HepG2 (cell line): ENCODE measurements around the gene EPB41L1. TPM values are rescaled to one million over a fixed set of nuclear protein-coding genes. Genes with fewer than 3 reads are reported as not detected.

Experiments used
- NFE2L2 ChIP-seq: fragments of 150-350 bp; IDR thresholded peaks from 2 replicates; pipeline ENCODE4 v1.6.1; 2014; ENCODE audit warnings: low read length
- NR2F2 ChIP-seq: IDR thresholded peaks from 2 replicates; pipeline ENCODE4 v1.6.1; 2012; ENCODE audit warnings: low read depth, inconsistent platforms, borderline replicate concordance
- PPARG ChIP-seq: conservative IDR thresholded peaks from 2 replicates; pipeline ENCODE4 v1.6.1; 2016; ENCODE audit warnings: missing biosample characterization, missing genetic modification reagents
- RBM22 ChIP-seq: fragments of 200-400 bp; formaldehyde crosslinking; optimal IDR thresholded peaks from 2 replicates; pipeline ENCODE3; 2017; ENCODE audit warnings: mild to moderate bottlenecking, low read length, moderate library complexity
- SMAD9 ChIP-seq: sonication (generic); formaldehyde crosslinking; IDR thresholded peaks from 2 replicates; pipeline ENCODE4 v1.5.1; 2020; ENCODE audit warnings: mild to moderate bottlenecking, missing genetic modification reagents
- SYNCRIP ChIP-seq: fragments of 200-400 bp; formaldehyde crosslinking; IDR thresholded peaks from 2 replicates; pipeline ENCODE4 v1.6.1; 2018; ENCODE audit warnings: mild to moderate bottlenecking, low read depth, low read length; ENCODE audit not compliant: insufficient read depth
- TCF7 ChIP-seq: sonication (generic); IDR thresholded peaks from 2 replicates; pipeline ENCODE4 v1.6.1; 2016; ENCODE audit warnings: antibody characterized with exemption, low read depth
- ZMYM2 ChIP-seq: sonication (generic); formaldehyde crosslinking; IDR thresholded peaks from 2 replicates; pipeline ENCODE4 v1.8.0; 2022; ENCODE audit warnings: mild to moderate bottlenecking, missing genetic modification reagents
- ZNF232 ChIP-seq: sonication (generic); formaldehyde crosslinking; IDR thresholded peaks from 2 replicates; pipeline ENCODE4 v1.4.0; 2020; ENCODE audit warnings: missing genetic modification reagents, borderline replicate concordance
- polyA plus RNA-seq, 8 experiments: library from polyadenylated mRNA; depleted of rRNA in 3 of 8; stranded (reverse) in 7 of 8; unstranded in 1 of 8; fragments of >200 nt; fragmentation: Illumina TruSeq in 4 of 8; extraction: Trizol in 4 of 8; gene quantifications; 2 replicates each; pipeline versions ENCODE4 v1.2.1 to v1.2.3, GENCODE V29; 2011 to 2016; ENCODE audit warnings: low read depth in 4 of 8, missing spikeins in 1 of 8, mixed read lengths in 1 of 8; ENCODE audit not compliant: insufficient read depth in 1 of 8
- total RNA-seq, 5 experiments: library from RNA; depleted of rRNA; stranded (reverse); fragments of >200 nt; fragmentation: Illumina TruSeq; extraction: Trizol; gene quantifications; 2 replicates each; pipeline ENCODE4 v1.2.3, GENCODE V29; 2016; ENCODE audit warnings: low read depth in 1 of 5
- TF ChIP-seq, protein P1 (sequence below): sonication (generic); formaldehyde crosslinking; IDR thresholded peaks from 2 replicates; pipeline ENCODE4 v1.4.0; 2020; ENCODE audit warnings: mild to moderate bottlenecking, missing genetic modification reagents
- TF ChIP-seq, protein P2 (sequence below): sonication (generic); formaldehyde crosslinking; IDR thresholded peaks from 2 replicates; pipeline ENCODE4 v1.5.0; 2020; ENCODE audit warnings: mild to moderate bottlenecking, missing genetic modification reagents, borderline replicate concordance
- TF ChIP-seq, protein P3 (sequence below): sonication (generic); formaldehyde crosslinking; IDR thresholded peaks from 2 replicates; pipeline ENCODE4 v1.4.0; 2020; ENCODE audit warnings: missing genetic modification reagents
- TF ChIP-seq, protein P4 (sequence below): sonication (generic); formaldehyde crosslinking; IDR thresholded peaks from 2 replicates; pipeline ENCODE4 v1.4.0; 2020; ENCODE audit warnings: mild to moderate bottlenecking, missing genetic modification reagents

EPB41L1 gene
- total and polyA plus RNA-seq, 2 of the 13 experiments (the other 11 are each of a cell fraction or from before 2014, with no cell fraction given) = 16.7 to 39.0 TPM

DNA sequence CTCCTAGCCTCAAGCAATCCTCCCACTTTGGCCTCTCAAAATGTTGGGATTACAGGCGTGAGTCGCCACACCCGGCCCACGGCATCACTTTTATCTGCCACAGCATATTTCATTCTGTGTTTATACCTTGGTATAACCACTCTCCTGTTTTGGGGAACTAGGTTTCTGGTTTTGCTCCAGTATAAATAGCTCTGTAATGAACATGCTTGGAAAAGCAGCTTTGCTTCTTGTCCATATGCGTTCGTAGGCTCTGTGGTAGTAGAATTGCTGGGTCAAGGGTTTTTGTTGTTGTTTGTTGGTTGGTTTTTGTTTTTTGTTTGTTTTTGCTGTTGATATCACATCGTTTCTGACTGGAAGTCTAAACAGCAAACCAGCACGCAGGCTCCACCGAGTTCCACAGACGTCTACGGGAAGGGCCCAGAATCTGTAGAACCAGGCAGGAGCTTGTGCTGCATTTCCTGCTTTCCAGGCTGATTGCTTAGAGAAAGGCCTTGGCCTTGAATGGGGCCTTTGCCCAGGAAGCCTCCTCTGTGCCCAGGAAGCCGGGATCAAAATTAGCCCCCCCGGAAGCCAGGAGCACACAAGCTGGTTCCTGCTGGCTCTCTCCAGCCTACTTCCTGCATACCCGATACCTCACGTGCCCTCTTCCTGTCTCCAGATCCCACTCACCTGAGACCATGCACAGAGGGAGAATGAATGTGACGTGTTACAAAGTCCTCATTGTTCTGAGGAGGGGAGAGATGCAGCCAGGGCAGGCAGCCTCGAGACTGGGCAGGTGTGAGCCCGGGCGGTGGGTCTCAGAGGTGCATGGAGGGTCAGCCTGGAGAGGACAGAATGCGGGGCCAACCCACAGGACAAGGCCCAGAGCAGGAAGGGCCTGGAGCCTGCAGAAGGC is 116.5 kb downstream of the EPB41L1 start (continued):
- TF ChIP-seq ZMYM2 (no peak), PPARG (CRISPR knock-in tag) (0 out of 2 replicates have a peak, but pooled peaks have one; percentile 11), RBM22 (no peak), TCF7 (no peak), NFE2L2 (no peak), NR2F2 (no peak), SYNCRIP (no peak), SMAD9 (CRISPR knock-in tag) (no peak), ZNF232 (CRISPR knock-in tag) (no peak)
- TF ChIP-seq, protein P1, sequence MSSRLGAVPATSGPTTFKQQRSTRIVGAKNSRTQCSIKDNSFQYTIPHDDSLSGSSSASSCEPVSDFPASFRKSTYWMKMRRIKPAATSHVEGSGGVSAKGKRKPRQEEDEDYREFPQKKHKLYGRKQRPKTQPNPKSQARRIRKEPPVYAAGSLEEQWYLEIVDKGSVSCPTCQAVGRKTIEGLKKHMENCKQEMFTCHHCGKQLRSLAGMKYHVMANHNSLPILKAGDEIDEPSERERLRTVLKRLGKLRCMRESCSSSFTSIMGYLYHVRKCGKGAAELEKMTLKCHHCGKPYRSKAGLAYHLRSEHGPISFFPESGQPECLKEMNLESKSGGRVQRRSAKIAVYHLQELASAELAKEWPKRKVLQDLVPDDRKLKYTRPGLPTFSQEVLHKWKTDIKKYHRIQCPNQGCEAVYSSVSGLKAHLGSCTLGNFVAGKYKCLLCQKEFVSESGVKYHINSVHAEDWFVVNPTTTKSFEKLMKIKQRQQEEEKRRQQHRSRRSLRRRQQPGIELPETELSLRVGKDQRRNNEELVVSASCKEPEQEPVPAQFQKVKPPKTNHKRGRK = no peak
- TF ChIP-seq, protein P2, sequence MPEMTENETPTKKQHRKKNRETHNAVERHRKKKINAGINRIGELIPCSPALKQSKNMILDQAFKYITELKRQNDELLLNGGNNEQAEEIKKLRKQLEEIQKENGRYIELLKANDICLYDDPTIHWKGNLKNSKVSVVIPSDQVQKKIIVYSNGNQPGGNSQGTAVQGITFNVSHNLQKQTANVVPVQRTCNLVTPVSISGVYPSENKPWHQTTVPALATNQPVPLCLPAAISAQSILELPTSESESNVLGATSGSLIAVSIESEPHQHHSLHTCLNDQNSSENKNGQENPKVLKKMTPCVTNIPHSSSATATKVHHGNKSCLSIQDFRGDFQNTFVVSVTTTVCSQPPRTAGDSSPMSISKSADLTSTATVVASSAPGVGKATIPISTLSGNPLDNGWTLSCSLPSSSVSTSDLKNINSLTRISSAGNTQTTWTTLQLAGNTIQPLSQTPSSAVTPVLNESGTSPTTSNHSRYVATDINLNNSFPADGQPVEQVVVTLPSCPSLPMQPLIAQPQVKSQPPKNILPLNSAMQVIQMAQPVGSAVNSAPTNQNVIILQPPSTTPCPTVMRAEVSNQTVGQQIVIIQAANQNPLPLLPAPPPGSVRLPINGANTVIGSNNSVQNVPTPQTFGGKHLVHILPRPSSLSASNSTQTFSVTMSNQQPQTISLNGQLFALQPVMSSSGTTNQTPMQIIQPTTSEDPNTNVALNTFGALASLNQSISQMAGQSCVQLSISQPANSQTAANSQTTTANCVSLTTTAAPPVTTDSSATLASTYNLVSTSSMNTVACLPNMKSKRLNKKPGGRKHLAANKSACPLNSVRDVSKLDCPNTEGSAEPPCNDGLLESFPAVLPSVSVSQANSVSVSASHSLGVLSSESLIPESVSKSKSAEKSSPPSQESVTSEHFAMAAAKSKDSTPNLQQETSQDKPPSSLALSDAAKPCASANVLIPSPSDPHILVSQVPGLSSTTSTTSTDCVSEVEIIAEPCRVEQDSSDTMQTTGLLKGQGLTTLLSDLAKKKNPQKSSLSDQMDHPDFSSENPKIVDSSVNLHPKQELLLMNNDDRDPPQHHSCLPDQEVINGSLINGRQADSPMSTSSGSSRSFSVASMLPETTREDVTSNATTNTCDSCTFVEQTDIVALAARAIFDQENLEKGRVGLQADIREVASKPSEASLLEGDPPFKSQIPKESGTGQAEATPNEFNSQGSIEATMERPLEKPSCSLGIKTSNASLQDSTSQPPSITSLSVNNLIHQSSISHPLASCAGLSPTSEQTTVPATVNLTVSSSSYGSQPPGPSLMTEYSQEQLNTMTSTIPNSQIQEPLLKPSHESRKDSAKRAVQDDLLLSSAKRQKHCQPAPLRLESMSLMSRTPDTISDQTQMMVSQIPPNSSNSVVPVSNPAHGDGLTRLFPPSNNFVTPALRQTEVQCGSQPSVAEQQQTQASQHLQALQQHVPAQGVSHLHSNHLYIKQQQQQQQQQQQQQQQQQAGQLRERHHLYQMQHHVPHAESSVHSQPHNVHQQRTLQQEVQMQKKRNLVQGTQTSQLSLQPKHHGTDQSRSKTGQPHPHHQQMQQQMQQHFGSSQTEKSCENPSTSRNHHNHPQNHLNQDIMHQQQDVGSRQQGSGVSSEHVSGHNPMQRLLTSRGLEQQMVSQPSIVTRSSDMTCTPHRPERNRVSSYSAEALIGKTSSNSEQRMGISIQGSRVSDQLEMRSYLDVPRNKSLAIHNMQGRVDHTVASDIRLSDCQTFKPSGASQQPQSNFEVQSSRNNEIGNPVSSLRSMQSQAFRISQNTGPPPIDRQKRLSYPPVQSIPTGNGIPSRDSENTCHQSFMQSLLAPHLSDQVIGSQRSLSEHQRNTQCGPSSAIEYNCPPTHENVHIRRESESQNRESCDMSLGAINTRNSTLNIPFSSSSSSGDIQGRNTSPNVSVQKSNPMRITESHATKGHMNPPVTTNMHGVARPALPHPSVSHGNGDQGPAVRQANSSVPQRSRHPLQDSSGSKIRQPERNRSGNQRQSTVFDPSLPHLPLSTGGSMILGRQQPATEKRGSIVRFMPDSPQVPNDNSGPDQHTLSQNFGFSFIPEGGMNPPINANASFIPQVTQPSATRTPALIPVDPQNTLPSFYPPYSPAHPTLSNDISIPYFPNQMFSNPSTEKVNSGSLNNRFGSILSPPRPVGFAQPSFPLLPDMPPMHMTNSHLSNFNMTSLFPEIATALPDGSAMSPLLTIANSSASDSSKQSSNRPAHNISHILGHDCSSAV (CRISPR knock-in tag) = no peak
- TF ChIP-seq, protein P3, sequence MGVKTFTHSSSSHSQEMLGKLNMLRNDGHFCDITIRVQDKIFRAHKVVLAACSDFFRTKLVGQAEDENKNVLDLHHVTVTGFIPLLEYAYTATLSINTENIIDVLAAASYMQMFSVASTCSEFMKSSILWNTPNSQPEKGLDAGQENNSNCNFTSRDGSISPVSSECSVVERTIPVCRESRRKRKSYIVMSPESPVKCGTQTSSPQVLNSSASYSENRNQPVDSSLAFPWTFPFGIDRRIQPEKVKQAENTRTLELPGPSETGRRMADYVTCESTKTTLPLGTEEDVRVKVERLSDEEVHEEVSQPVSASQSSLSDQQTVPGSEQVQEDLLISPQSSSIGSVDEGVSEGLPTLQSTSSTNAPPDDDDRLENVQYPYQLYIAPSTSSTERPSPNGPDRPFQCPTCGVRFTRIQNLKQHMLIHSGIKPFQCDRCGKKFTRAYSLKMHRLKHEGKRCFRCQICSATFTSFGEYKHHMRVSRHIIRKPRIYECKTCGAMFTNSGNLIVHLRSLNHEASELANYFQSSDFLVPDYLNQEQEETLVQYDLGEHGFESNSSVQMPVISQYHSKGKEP (CRISPR knock-in tag) = no peak
- TF ChIP-seq, protein P4, sequence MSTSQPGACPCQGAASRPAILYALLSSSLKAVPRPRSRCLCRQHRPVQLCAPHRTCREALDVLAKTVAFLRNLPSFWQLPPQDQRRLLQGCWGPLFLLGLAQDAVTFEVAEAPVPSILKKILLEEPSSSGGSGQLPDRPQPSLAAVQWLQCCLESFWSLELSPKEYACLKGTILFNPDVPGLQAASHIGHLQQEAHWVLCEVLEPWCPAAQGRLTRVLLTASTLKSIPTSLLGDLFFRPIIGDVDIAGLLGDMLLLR (CRISPR knock-in tag) = no peak
